DND-41 (cell line): ENCODE measurements around the gene PAQR6.

Source experiments
- ATAC-seq: fragments of 200-7000 bp; cut with Tn5 transposase; 3 replicates; pipeline ENCODE4 v1.9.1; 2021; ENCODE audit warnings: low read depth; ENCODE audit not compliant: insufficient read depth
- DNase-seq: peaks from one replicate; pipeline ENCODE4 v3.0.0-alpha.2; 2020
- H2AFZ ChIP-seq: 2 replicates; pipeline ENCODE4 v1.6.0; 2012; ENCODE audit warnings: low read depth, low read length
- H3K27ac ChIP-seq: 2 replicates; pipeline ENCODE4 v1.5.1; 2012; ENCODE audit warnings: low read length, inconsistent platforms
- H3K27me3 ChIP-seq: fragments of 200-600 bp; sonication (generic); 2 replicates; pipeline ENCODE4 v1.6.0; 2012; ENCODE audit warnings: low read length, mild to moderate bottlenecking, inconsistent platforms; ENCODE audit not compliant: insufficient read depth, poor library complexity
- H3K36me3 ChIP-seq: 2 replicates; pipeline ENCODE4 v1.5.1; 2012; ENCODE audit warnings: low read length, inconsistent platforms; ENCODE audit not compliant: insufficient read depth
- H3K4me1 ChIP-seq: 2 replicates; pipeline ENCODE4 v1.5.1; 2012; ENCODE audit warnings: mild to moderate bottlenecking, low read length; ENCODE audit not compliant: insufficient read depth
- H3K4me2 ChIP-seq: 2 replicates; pipeline ENCODE4 v1.6.0; 2012; ENCODE audit warnings: mild to moderate bottlenecking, moderate library complexity, low read length, inconsistent platforms; ENCODE audit not compliant: insufficient read depth
- H3K4me3 ChIP-seq, 2 experiments: fragments of 200-600 bp in 1 of 2; shearing (Covaris generic) in 1 of 2; 2 replicates each; pipeline ENCODE4 v1.5.1; 2012 to 2016; ENCODE audit warnings: inconsistent platforms in 2 of 2, low read length in 2 of 2, mild to moderate bottlenecking in 2 of 2, low read depth in 1 of 2, moderate library complexity in 1 of 2
- H3K79me2 ChIP-seq: 2 replicates; pipeline ENCODE4 v1.6.0; 2012; ENCODE audit warnings: low read length, inconsistent platforms; ENCODE audit not compliant: insufficient read depth
- H3K9ac ChIP-seq: 2 replicates; pipeline ENCODE4 v1.6.0; 2012; ENCODE audit warnings: low read depth, mild to moderate bottlenecking, inconsistent platforms, low read length, moderate library complexity
- H3K9me3 ChIP-seq: 2 replicates; pipeline ENCODE4 v1.5.1; 2012; ENCODE audit warnings: low read length, moderate library complexity, mild to moderate bottlenecking, inconsistent platforms; ENCODE audit not compliant: insufficient read depth, severe bottlenecking
- H4K20me1 ChIP-seq: 2 replicates; pipeline ENCODE4 v1.6.0; 2012; ENCODE audit warnings: low read length; ENCODE audit not compliant: insufficient read depth
- EZH2 ChIP-seq: IDR thresholded peaks from 3 replicates; pipeline ENCODE4 v1.6.1; 2012; ENCODE audit warnings: borderline replicate concordance, low read depth, mild to moderate bottlenecking, moderate library complexity, low read length, inconsistent platforms; ENCODE audit not compliant: severe bottlenecking
- TF ChIP-seq, protein P1 (sequence below): IDR thresholded peaks from 2 replicates; pipeline ENCODE4 v1.5.1; 2012; ENCODE audit warnings: borderline replicate concordance, low read length, moderate library complexity, mild to moderate bottlenecking; ENCODE audit not compliant: poor library complexity, severe bottlenecking; ENCODE audit errors: extremely low read depth

PAQR6 gene

DNA sequence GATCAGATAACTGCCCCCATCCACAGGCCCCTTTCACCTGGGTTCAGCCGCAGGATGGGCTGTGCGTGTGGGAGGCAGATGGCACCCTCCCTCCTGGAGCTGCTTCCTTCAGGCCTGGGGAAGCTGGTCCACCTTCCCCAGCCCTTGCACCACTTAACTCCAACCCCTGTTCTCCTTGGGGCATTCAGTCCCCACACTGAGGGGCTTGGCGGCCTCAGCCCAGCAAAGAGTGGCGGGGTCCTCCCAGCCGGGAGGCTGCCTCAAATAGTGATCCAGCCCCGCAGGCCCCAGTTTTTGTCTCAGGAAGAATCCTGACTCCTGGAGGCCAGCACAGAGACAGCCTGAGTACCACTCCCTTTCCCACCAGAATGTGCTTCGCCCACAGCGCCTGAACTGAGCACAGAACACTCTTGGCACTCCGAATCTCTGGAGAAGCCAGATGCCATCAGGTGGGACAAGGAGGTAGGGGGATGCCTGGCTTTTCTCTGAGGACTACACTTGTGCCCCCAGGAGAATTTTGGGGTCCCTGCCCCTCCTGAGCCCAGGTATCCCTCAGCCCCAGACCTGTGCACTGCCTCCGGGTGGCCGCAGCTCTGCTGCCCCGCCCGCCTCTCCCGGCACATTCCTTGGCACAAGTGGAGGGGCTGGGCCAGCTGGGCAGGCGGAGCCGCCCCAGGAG, 936 bp downstream of the PAQR6 start:
- Histone ChIP-seq H3K4me2 (no peak overlapping the region), H2AFZ (no peak overlapping the region), H3K27me3 (no peaks in the 10 kb centered on the region), H4K20me1 (peaks cover 17% of the 10 kb centered on the region), H3K79me2 (no peaks in the 10 kb centered on the region), H3K9me3 (no peaks in the 10 kb centered on the region), H3K36me3 (peaks cover 32% of the 10 kb centered on the region), H3K4me1 (no peaks in the 10 kb centered on the region), H3K4me3 (no peak overlapping the region), H3K27ac (no peak overlapping the region), H3K9ac (no peak overlapping the region)
- ATAC-seq = peak; percentile 15; the same call in 2 of the 3 replicates
- TF ChIP-seq EZH2 = no peak
- TF ChIP-seq, protein P1, sequence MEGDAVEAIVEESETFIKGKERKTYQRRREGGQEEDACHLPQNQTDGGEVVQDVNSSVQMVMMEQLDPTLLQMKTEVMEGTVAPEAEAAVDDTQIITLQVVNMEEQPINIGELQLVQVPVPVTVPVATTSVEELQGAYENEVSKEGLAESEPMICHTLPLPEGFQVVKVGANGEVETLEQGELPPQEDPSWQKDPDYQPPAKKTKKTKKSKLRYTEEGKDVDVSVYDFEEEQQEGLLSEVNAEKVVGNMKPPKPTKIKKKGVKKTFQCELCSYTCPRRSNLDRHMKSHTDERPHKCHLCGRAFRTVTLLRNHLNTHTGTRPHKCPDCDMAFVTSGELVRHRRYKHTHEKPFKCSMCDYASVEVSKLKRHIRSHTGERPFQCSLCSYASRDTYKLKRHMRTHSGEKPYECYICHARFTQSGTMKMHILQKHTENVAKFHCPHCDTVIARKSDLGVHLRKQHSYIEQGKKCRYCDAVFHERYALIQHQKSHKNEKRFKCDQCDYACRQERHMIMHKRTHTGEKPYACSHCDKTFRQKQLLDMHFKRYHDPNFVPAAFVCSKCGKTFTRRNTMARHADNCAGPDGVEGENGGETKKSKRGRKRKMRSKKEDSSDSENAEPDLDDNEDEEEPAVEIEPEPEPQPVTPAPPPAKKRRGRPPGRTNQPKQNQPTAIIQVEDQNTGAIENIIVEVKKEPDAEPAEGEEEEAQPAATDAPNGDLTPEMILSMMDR = no peak
- no peak for DNase-seq

DNA sequence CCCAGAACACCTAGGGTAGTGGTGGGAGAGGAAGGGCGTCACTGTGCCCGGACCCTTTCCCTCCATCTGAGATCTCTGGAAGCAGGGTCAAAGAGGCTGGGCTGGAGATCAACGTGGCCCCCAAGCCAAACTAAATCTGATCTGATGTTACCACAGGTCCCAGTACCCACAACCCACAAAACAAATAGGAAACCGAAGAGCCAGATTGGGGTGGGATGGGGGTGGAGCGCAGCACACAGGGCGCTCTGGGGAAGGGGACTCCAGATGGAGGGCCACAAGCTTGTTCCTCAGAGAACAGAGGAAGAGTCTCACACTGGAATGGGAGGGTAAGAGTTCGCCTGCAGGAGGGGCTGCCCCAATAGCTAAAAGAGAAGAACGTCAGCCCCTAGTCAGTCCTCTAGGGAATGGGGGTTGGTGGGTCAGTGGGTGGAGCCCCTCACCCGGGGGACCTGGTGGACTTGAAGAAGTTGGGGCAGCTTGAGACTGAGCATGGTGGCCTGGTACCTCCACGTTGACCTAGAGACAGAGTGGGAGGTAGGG, 1.5 kb downstream of the PAQR6 start:
- Histone ChIP-seq H3K9me3 (no peaks in the 10 kb centered on the region), H3K79me2 (no peaks in the 10 kb centered on the region), H3K4me3 (no peak overlapping the region), H3K9ac (no peak overlapping the region), H3K27ac (no peak overlapping the region), H4K20me1 (peaks cover 17% of the 10 kb centered on the region), H2AFZ (no peak overlapping the region), H3K4me2 (no peak overlapping the region), H3K27me3 (no peaks in the 10 kb centered on the region), H3K4me1 (no peaks in the 10 kb centered on the region), H3K36me3 (peaks cover 26% of the 10 kb centered on the region)
- DNase-seq (no peak), ATAC-seq (0 out of 3 replicates have a peak, but pooled peaks have one; percentile 3)
- no peak for TF ChIP-seq EZH2
- TF ChIP-seq, protein P1 = no peak

DNA sequence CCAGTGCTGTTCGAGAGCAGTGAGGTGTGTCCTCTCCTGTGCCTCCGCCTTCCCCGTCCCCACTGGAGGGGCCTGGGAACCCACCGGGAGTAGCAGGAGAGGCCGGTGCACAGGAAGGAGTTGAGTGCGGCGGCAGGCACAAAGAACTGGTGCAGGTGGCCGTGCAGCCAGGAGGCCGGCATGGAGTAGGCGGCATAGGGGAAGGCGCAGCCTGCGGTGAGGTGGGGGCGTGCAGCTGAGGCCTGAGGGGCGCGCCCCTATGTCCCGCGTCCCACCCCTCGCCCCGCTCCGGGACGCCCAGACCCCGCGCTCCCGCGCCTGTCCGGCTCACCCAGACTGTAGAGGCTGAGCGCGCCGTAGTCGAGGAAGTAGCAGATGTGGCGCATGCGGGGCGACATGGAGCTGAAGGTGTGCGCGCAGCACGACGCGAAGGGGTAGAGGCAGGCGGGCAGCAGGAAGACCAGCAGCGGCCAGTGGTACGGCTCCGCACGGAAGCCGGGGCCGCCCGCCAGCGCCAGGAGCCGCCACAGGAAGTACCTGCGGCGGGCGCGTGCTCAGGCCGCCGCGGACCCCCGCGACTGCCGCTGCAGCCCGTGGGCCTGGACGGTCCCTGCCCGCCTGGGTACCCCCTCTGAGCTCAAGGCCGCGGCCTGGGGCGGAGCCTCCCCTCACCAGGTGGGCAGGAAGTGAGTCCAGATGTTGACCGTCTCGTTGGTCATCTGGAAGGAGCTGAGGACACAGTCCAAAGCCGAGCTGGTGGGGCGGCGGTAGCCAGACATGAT, 2.2 kb downstream of the PAQR6 start:
- Histone ChIP-seq H3K9ac (no peak overlapping the region), H3K79me2 (no peaks in the 10 kb centered on the region), H3K36me3 (peaks cover 22% of the 10 kb centered on the region), H3K9me3 (no peaks in the 10 kb centered on the region), H3K4me3 (no peak overlapping the region), H3K27ac (no peak overlapping the region), H4K20me1 (peaks cover 17% of the 10 kb centered on the region), H3K4me2 (no peak overlapping the region), H3K4me1 (no peaks in the 10 kb centered on the region), H3K27me3 (no peaks in the 10 kb centered on the region), H2AFZ (no peak overlapping the region)
- TF ChIP-seq, protein P1 = no peak
- TF ChIP-seq EZH2 = no peak
- no peak for DNase-seq
- ATAC-seq = no peak
